ENCODE results near the gene KRTAP23-1. TPM values are rescaled to one million over a fixed set of nuclear protein-coding genes. Genes with fewer than 3 reads are reported as not detected.
A peak's percentile ranks its signal among the peaks of the same experiment; 100 is the strongest.

The KRTAP23-1 gene
- total and polyA plus RNA-seq, 2 donors from 2014 or later = not detected

GRCh38 chr21:30354308-30355005 lies 6.1 kb upstream of the KRTAP23-1 start:
- intact Hi-C loops (cut with DNase I) = no loop called here
- no peak overlapping the region for H3K9ac ChIP-seq (ENCODE audit: low read length in 3 of 3)

DNA sequence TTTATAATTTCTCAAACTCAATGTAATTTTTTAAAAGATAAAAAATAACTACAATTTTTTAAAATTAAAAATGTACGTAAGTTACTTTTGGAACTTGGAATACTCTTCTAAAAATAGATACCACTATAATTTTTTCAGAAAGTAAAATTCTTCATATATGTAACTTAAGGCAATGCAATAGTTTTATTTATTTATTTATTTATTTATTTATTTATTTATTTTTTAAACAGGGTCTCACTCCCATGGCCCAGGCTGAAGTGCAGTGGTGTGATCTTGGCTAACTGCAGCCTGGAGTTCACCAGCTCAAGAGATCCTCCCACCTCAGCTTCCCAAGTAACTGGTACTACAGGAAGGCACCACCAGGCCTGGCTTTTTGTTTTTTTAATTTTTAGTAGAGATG lies 3.1 kb upstream of the KRTAP23-1 start:
- Histone ChIP-seq H3K36me3 (ENCODE audit: control insufficient read depth in 2 of 3, insufficient read depth in 3 of 3, low read length in 3 of 3) (no peaks in the 10 kb centered on the region), H3K27me3 (ENCODE audit: control insufficient read depth, insufficient read depth, low read length) (no peaks in the 10 kb centered on the region), H3K9me3 (ENCODE audit: control insufficient read depth in 2 of 3, insufficient read depth in 1 of 3, low read length in 3 of 3) (no peaks in the 10 kb centered on the region), H3K27ac (ENCODE audit: low read depth in 2 of 2, low read length in 2 of 2) (no peak overlapping the region), H3K4me1 (ENCODE audit: control insufficient read depth in 2 of 3, insufficient read depth in 2 of 3, low read depth in 1 of 3, low read length in 3 of 3) (no peaks in the 10 kb centered on the region), H3K4me3 (ENCODE audit: low read length in 3 of 3) (no peak overlapping the region), H3K9ac (ENCODE audit: low read length in 3 of 3) (no peak overlapping the region)
- no peak for DNase-seq
- intact Hi-C loops (cut with DNase I) = no loop called here
- TF ChIP-seq CTCF (IDR thresholded peaks at IDR 0.05; ENCODE audit: borderline replicate concordance, extremely low read depth, insufficient read depth) = no peak
- FAIRE-seq = no peak

More at GRCh38 chr21:30354308-30355005, 6.1 kb upstream of the KRTAP23-1 start:
- no peak overlapping the region for H3K4me3 ChIP-seq (ENCODE audit: low read length in 3 of 3)
- H3K36me3 ChIP-seq (ENCODE audit: control insufficient read depth in 2 of 3, insufficient read depth in 3 of 3, low read length in 3 of 3) = no peaks in the 10 kb centered on the region
- no peak overlapping the region for H3K27ac ChIP-seq (ENCODE audit: low read depth in 2 of 2, low read length in 2 of 2)
- no peaks in the 10 kb centered on the region for H3K9me3 ChIP-seq (ENCODE audit: control insufficient read depth in 2 of 3, insufficient read depth in 1 of 3, low read length in 3 of 3)
- DNase-seq (no peak), FAIRE-seq (no peak)
- no peaks in the 10 kb centered on the region for H3K27me3 ChIP-seq (ENCODE audit: control insufficient read depth, insufficient read depth, low read length)
- H3K4me1 ChIP-seq (ENCODE audit: control insufficient read depth in 2 of 3, insufficient read depth in 2 of 3, low read depth in 1 of 3, low read length in 3 of 3) = no peaks in the 10 kb centered on the region
- no peak for TF ChIP-seq CTCF (IDR thresholded peaks at IDR 0.05; ENCODE audit: borderline replicate concordance, extremely low read depth, insufficient read depth)

GRCh38 chr21:30349572-30349971 lies 1.2 kb upstream of the KRTAP23-1 start:
- H3K27ac ChIP-seq (ENCODE audit: low read depth in 2 of 2, low read length in 2 of 2) = no peak overlapping the region
- no peaks in the 10 kb centered on the region for H3K27me3 ChIP-seq (ENCODE audit: control insufficient read depth, insufficient read depth, low read length)
- H3K36me3 ChIP-seq (ENCODE audit: control insufficient read depth in 2 of 3, insufficient read depth in 3 of 3, low read length in 3 of 3) = no peaks in the 10 kb centered on the region
- no peak for TF ChIP-seq CTCF (IDR thresholded peaks at IDR 0.05; ENCODE audit: borderline replicate concordance, extremely low read depth, insufficient read depth)
- intact Hi-C loops (cut with DNase I) = loop anchor here (10.0 kb wide), 1 partner anchor 735 kb away; no protein-coding TSS in a partner anchor
- peak in 2 of 5 donors; percentile 9 to 22 for DNase-seq
- H3K9ac ChIP-seq (ENCODE audit: low read length in 3 of 3) = no peak overlapping the region
- peaks cover 0 to 2% (median 0%) of the 10 kb centered on the region in 3 donors for H3K9me3 ChIP-seq (ENCODE audit: control insufficient read depth in 2 of 3, insufficient read depth in 1 of 3, low read length in 3 of 3)
- no peak overlapping the region for H3K4me3 ChIP-seq (ENCODE audit: low read length in 3 of 3)
- no peak for FAIRE-seq
- no peaks in the 10 kb centered on the region for H3K4me1 ChIP-seq (ENCODE audit: control insufficient read depth in 2 of 3, insufficient read depth in 2 of 3, low read depth in 1 of 3, low read length in 3 of 3)

Data from kidney (tissue), 14 donors.